H1 (cell line): ENCODE measurements around the gene CEP57L1. TPM values are rescaled to one million over a fixed set of nuclear protein-coding genes. Genes with fewer than 3 reads are reported as not detected.

Experiments used
- CTCF ChIA-PET: fragments of 300-600 bp; sonication (Branson Sonifier 250); formaldehyde crosslinking; loops from one replicate; lab custom pipeline; 2021; ENCODE audit not compliant: partially characterized antibody; lab: Charles Lee
- POLR2A ChIA-PET: fragments of 300-600 bp; sonication (Branson Sonifier 250); formaldehyde crosslinking; loops from one replicate; lab custom pipeline; 2021; ENCODE audit warnings: inconsistent platforms; ENCODE audit not compliant: partially characterized antibody; lab: Charles Lee
- DNase-seq, 2 experiments: peaks; one replicate each; pipeline versions ENCODE4 v3.0.0 to v3.0.0-alpha.2; 2010 to 2022; ENCODE audit warnings: low spot score in 2 of 2, low read depth in 1 of 2, mixed read lengths in 1 of 2
- FAIRE-seq: peaks from 2 replicates; lab custom pipeline; 2011; peaks lifted over from hg19 to GRCh38; lab: Jason Lieb, UNC
- H2AFZ ChIP-seq: 2 replicates; pipeline ENCODE4 v1.8.1; 2012; ENCODE audit warnings: low read length, inconsistent platforms
- H2AK5ac ChIP-seq: 2 replicates; pipeline ENCODE4 v1.6.1; 2013; ENCODE audit warnings: low read depth, low read length
- H2BK120ac ChIP-seq: replicated peaks from 2 replicates; pipeline ENCODE3; 2013; ENCODE audit warnings: low read depth, low read length, inconsistent platforms
- H2BK12ac ChIP-seq: 2 replicates; pipeline ENCODE4 v1.6.1; 2013; ENCODE audit warnings: low read depth, low read length
- H2BK15ac ChIP-seq: 2 replicates; pipeline ENCODE4 v1.6.1; 2013; ENCODE audit warnings: low read length
- H2BK20ac ChIP-seq: 2 replicates; pipeline ENCODE4 v1.6.1; 2013; ENCODE audit warnings: low read length
- H2BK5ac ChIP-seq: 2 replicates; pipeline ENCODE4 v1.6.1; 2013; ENCODE audit warnings: low read depth, low read length
- H3K14ac ChIP-seq: 2 replicates; pipeline ENCODE4 v1.6.1; 2013; ENCODE audit warnings: inconsistent platforms; ENCODE audit not compliant: insufficient read length
- H3K18ac ChIP-seq: 2 replicates; pipeline ENCODE4 v1.6.1; 2013; ENCODE audit warnings: low read length; ENCODE audit errors: extremely low read depth
- H3K23ac ChIP-seq: 2 replicates; pipeline ENCODE4 v1.6.1; 2013; ENCODE audit warnings: inconsistent platforms; ENCODE audit not compliant: insufficient read length
- H3K23me2 ChIP-seq: 2 replicates; pipeline ENCODE4 v1.6.1; 2013; ENCODE audit warnings: low read depth, low read length
- H3K27ac ChIP-seq: 2 replicates; pipeline ENCODE4 v1.6.1; 2011; ENCODE audit warnings: low read depth, low read length, inconsistent platforms
- H3K27me3 ChIP-seq, 4 experiments: replicated peaks in 1 of 4; 1 replicate in 1 of 4; 2 replicates in 3 of 4; pipeline versions ENCODE4 v1.6.1 to v1.8.1; 2011 to 2013; ENCODE audit warnings: low read length in 3 of 4, mild to moderate bottlenecking in 3 of 4, inconsistent platforms in 2 of 4, mixed read lengths in 2 of 4, moderate library complexity in 1 of 4; ENCODE audit not compliant: control insufficient read depth in 3 of 4, insufficient read depth in 3 of 4; ENCODE audit errors: extremely low read depth in 1 of 4
- H3K36me3 ChIP-seq, 4 experiments: 2 replicates each; pipeline versions ENCODE4 v1.6.1 to v1.8.1; 2011 to 2013; ENCODE audit warnings: mild to moderate bottlenecking in 4 of 4, low read length in 3 of 4, moderate library complexity in 2 of 4, control low read depth in 1 of 4, inconsistent platforms in 1 of 4; ENCODE audit not compliant: insufficient read depth in 4 of 4, control insufficient read depth in 2 of 4
- H3K4ac ChIP-seq: replicated peaks from 2 replicates; pipeline ENCODE3; 2013; ENCODE audit warnings: low read length, low read depth, mixed read lengths, inconsistent platforms; ENCODE audit not compliant: insufficient read length
- H3K4me1 ChIP-seq, 4 experiments: replicated peaks in 1 of 4; 1 replicate in 1 of 4; 2 replicates in 3 of 4; pipeline versions ENCODE4 v1.6.1 to v1.8.1; 2011 to 2013; ENCODE audit warnings: low read length in 3 of 4, inconsistent platforms in 2 of 4, mixed read lengths in 1 of 4; ENCODE audit not compliant: insufficient read depth in 4 of 4, control insufficient read depth in 3 of 4
- H3K4me2 ChIP-seq, 2 experiments: 2 replicates each; pipeline versions ENCODE4 v1.6.1 to v1.8.1; 2011 to 2013; ENCODE audit warnings: low read depth in 2 of 2, low read length in 2 of 2, control low read depth in 1 of 2, inconsistent platforms in 1 of 2, mild to moderate bottlenecking in 1 of 2; ENCODE audit not compliant: insufficient read depth in 1 of 2
- H3K4me3 ChIP-seq, 4 experiments: fragments of 200-600, 300-600 bp in 1 of 4; sonication (generic), shearing (Covaris generic), sonication (Bioruptor Twin) in 1 of 4; 2 replicates each; pipeline versions ENCODE4 v1.5.1 to v1.8.1; 2011 to 2016; ENCODE audit warnings: low read length in 4 of 4, low read depth in 3 of 4, control low read depth in 2 of 4, inconsistent platforms in 2 of 4, mild to moderate bottlenecking in 2 of 4, mixed read lengths in 1 of 4, moderate library complexity in 1 of 4; ENCODE audit not compliant: insufficient read depth in 2 of 4; ENCODE audit errors: extremely low read depth in 1 of 4
- H3K56ac ChIP-seq: replicated peaks from 2 replicates; pipeline ENCODE3; 2013; ENCODE audit warnings: low read depth, mild to moderate bottlenecking, mixed read lengths, low read length, inconsistent platforms; ENCODE audit not compliant: insufficient read length
- H3K79me1 ChIP-seq: 2 replicates; pipeline ENCODE4 v1.6.1; 2013; ENCODE audit warnings: low read depth, low read length, control low read depth
- H3K79me2 ChIP-seq, 2 experiments: 2 replicates each; pipeline versions ENCODE4 v1.6.1 to v1.8.1; 2012 to 2013; ENCODE audit warnings: low read length in 2 of 2, mild to moderate bottlenecking in 2 of 2, inconsistent platforms in 1 of 2; ENCODE audit not compliant: insufficient read depth in 2 of 2, control insufficient read depth in 1 of 2
- H3K9ac ChIP-seq, 4 experiments: replicated peaks in 1 of 4; 1 replicate in 1 of 4; 2 replicates in 3 of 4; pipeline versions ENCODE4 v1.6.1 to v1.8.1; 2011 to 2013; ENCODE audit warnings: low read depth in 3 of 4, low read length in 3 of 4, control low read depth in 2 of 4, mild to moderate bottlenecking in 2 of 4, moderate library complexity in 2 of 4, inconsistent platforms in 1 of 4; ENCODE audit errors: extremely low read depth in 1 of 4
- H3K9me3 ChIP-seq, 2 experiments: 2 replicates each; pipeline versions ENCODE4 v1.6.1 to v1.8.1; 2012 to 2013; ENCODE audit warnings: mild to moderate bottlenecking in 2 of 2, moderate library complexity in 2 of 2, control low read depth in 1 of 2, inconsistent platforms in 1 of 2, low read depth in 1 of 2, low read length in 1 of 2, mixed read lengths in 1 of 2; ENCODE audit not compliant: insufficient read depth in 2 of 2
- H4K20me1 ChIP-seq, 2 experiments: replicated peaks in 1 of 2; 2 replicates each; pipeline versions ENCODE3 to v1.8.1; 2011 to 2013; ENCODE audit warnings: inconsistent platforms in 2 of 2, low read length in 2 of 2, mild to moderate bottlenecking in 1 of 2; ENCODE audit not compliant: insufficient read depth in 2 of 2, control insufficient read depth in 1 of 2
- H4K5ac ChIP-seq: 2 replicates; pipeline ENCODE4 v1.6.1; 2013; ENCODE audit warnings: low read length, low read depth, mixed read lengths, inconsistent platforms; ENCODE audit not compliant: insufficient read length
- H4K8ac ChIP-seq: 2 replicates; pipeline ENCODE4 v1.8.0; 2013; ENCODE audit warnings: mild to moderate bottlenecking, moderate library complexity, low read length, inconsistent platforms; ENCODE audit not compliant: insufficient read depth; ENCODE audit errors: extremely low read depth
- H4K91ac ChIP-seq: replicated peaks from 2 replicates; pipeline ENCODE3; 2013; ENCODE audit warnings: low read length, mixed read lengths, inconsistent platforms; ENCODE audit not compliant: insufficient read length
- BACH1 ChIP-seq: IDR thresholded peaks from 2 replicates; pipeline ENCODE4 v1.6.1; 2012; ENCODE audit warnings: low read length, improper control_type of control experiment
- HDAC2 ChIP-seq, 2 experiments: fragments of 300-600 bp in 1 of 2; sonication (generic) in 1 of 2; IDR thresholded peaks; 2 replicates each; pipeline ENCODE4 v1.6.1; 2011 to 2012; ENCODE audit warnings: low read depth in 2 of 2, low read length in 2 of 2, mild to moderate bottlenecking in 2 of 2, moderate library complexity in 2 of 2, borderline replicate concordance in 1 of 2, inconsistent platforms in 1 of 2
- JUN ChIP-seq: IDR thresholded peaks from 2 replicates; pipeline ENCODE4 v1.6.1; 2011; ENCODE audit warnings: low read depth, mild to moderate bottlenecking, improper control_type of control experiment, low read length
- PHF8 ChIP-seq: fragments of 200-600 bp; sonication (generic); conservative IDR thresholded peaks from 2 replicates; pipeline ENCODE4 v1.7.1; 2012; ENCODE audit warnings: low read depth, mild to moderate bottlenecking, inconsistent platforms, low read length, moderate library complexity
- POLR2AphosphoS5 ChIP-seq: IDR thresholded peaks from 2 replicates; pipeline ENCODE4 v1.6.1; 2011; ENCODE audit warnings: low read depth, low read length
- SAP30 ChIP-seq: fragments of 300-600 bp; sonication (generic); IDR thresholded peaks from 2 replicates; pipeline ENCODE4 v1.7.1; 2012; ENCODE audit warnings: low read length, moderate library complexity, mild to moderate bottlenecking, inconsistent platforms; ENCODE audit not compliant: insufficient read depth, insufficient replicate concordance
- SRF ChIP-seq: IDR thresholded peaks from 2 replicates; pipeline ENCODE4 v1.6.1; 2011; ENCODE audit warnings: mild to moderate bottlenecking, low read depth, low read length, moderate library complexity
- YY1 ChIP-seq: IDR thresholded peaks from 2 replicates; pipeline ENCODE4 v1.6.1; 2011; ENCODE audit warnings: low read depth, mild to moderate bottlenecking, low read length
- polyA plus RNA-seq, 7 experiments: library from polyadenylated mRNA; depleted of rRNA in 3 of 7; stranded (reverse) in 5 of 7; unstranded in 2 of 7; fragments of >200 nt in 5 of 7; fragments of 200-250 nt in 2 of 7; gene quantifications; 1 replicate in 5 of 7; 2 replicates in 1 of 7; 4 replicates in 1 of 7; pipeline versions ENCODE4 v1.2.1 to v1.2.3, GENCODE V29; 2011 to 2013; ENCODE audit warnings: missing spikeins in 2 of 7, mixed read lengths in 2 of 7
- total RNA-seq: library from RNA; stranded (reverse); fragmentation: NEBNext Ultra II Directional; extraction: Animal tissue kit (Norgen Biotek cat#: 25700); gene quantifications from 2 replicates; pipeline ENCODE4 v1.2.1, GENCODE V29; 2021
- TF ChIP-seq, protein P1 (sequence below), 3 experiments: IDR thresholded peaks; 1 replicate in 2 of 3; 2 replicates in 1 of 3; pipeline versions ENCODE4 v1.5.1 to v1.6.1; 2011; ENCODE audit warnings: low read length in 3 of 3, mild to moderate bottlenecking in 3 of 3, inconsistent platforms in 2 of 3, low read depth in 1 of 3, moderate library complexity in 1 of 3; ENCODE audit not compliant: insufficient read depth in 1 of 3; ENCODE audit errors: control extremely low read depth in 1 of 3
- TF ChIP-seq, protein P2 (sequence below): IDR thresholded peaks from 2 replicates; pipeline ENCODE4 v1.6.1; 2011; ENCODE audit warnings: low read length, improper control_type of control experiment

Gene CEP57L1
- total and polyA plus RNA-seq, 2 of the 8 experiments (the other 6 are each of a cell fraction or from before 2014, with no cell fraction given), result 3.6 to 11.5 TPM

DNA sequence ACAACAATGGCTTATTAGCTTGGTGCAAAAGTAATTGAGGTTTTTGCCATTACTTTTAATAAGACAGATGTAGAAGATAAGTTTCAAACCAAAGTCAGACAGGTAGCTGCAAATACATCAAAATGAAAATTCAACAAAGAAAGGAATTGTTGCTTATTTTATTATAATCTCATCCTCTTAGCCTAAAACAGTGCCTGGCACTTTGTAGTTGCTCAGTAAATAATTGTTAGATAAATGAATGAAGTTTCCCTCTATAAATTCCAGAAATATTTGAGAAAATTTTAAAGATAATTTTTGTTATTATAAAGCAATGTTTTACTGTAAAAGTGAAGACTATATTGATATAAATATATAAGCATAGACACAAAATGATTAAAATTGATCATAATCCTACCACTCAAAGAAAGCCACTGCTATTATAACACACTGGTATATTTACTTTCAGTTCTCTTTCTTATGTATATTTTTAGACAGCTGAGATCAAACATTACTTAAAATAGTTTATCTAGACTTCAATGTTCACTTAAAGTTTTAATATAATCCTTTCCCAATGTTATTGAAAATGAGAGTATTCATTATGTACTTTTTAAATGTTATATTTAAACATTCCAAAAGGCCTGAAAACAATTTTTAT, 43.2 kb upstream of the CEP57L1 start:
- no peaks in the 10 kb centered on the region for H3K9me3 ChIP-seq
- DNase-seq (no peak), FAIRE-seq (no peak)
- no peak overlapping the region for H2BK12ac ChIP-seq
- no peaks in the 10 kb centered on the region for H4K20me1 ChIP-seq
- no peak overlapping the region for H3K18ac ChIP-seq
- peaks cover 0 to 5% (median 3%) of the 10 kb centered on the region in 4 experiments; a peak in 4 of 7 replicates for H3K4me1 ChIP-seq
- H3K79me1 ChIP-seq, result no peaks in the 10 kb centered on the region
- H2BK5ac ChIP-seq, result no peak overlapping the region
- ChIA-PET CTCF (interaction anchor here (0.6 to 1.6 kb wide), 3 partner anchors 8 to 170 kb away, joined by 3 to 4 read pairs (median 3); no protein-coding TSS in a partner anchor), POLR2A (no interaction called here)
- no peak overlapping the region for H2BK15ac ChIP-seq
- H2BK20ac ChIP-seq, result no peak overlapping the region
- H4K91ac ChIP-seq, result no peak overlapping the region
- H3K27me3 ChIP-seq, result no peaks in the 10 kb centered on the region
- H3K4ac ChIP-seq, result no peak overlapping the region
- H3K79me2 ChIP-seq, result no peaks in the 10 kb centered on the region
- H4K5ac ChIP-seq, result no peak overlapping the region
- no peak overlapping the region for H3K4me2 ChIP-seq
- H2AK5ac ChIP-seq, result no peak overlapping the region
- no peak overlapping the region for H3K14ac ChIP-seq
- no peak overlapping the region for H3K27ac ChIP-seq
- no peak overlapping the region for H3K23ac ChIP-seq
- no peaks in the 10 kb centered on the region; the same call in 1 of the 2 replicates for H3K23me2 ChIP-seq
- no peak overlapping the region for H3K9ac ChIP-seq
- H3K56ac ChIP-seq, result no peak overlapping the region
- no peak overlapping the region for H3K4me3 ChIP-seq
- no peak overlapping the region for H4K8ac ChIP-seq
- no peak overlapping the region for H2AFZ ChIP-seq
- no peak overlapping the region for H2BK120ac ChIP-seq
- H3K36me3 ChIP-seq, result no peaks in the 10 kb centered on the region
- no peak for TF ChIP-seq SAP30
- TF ChIP-seq, protein P1, sequence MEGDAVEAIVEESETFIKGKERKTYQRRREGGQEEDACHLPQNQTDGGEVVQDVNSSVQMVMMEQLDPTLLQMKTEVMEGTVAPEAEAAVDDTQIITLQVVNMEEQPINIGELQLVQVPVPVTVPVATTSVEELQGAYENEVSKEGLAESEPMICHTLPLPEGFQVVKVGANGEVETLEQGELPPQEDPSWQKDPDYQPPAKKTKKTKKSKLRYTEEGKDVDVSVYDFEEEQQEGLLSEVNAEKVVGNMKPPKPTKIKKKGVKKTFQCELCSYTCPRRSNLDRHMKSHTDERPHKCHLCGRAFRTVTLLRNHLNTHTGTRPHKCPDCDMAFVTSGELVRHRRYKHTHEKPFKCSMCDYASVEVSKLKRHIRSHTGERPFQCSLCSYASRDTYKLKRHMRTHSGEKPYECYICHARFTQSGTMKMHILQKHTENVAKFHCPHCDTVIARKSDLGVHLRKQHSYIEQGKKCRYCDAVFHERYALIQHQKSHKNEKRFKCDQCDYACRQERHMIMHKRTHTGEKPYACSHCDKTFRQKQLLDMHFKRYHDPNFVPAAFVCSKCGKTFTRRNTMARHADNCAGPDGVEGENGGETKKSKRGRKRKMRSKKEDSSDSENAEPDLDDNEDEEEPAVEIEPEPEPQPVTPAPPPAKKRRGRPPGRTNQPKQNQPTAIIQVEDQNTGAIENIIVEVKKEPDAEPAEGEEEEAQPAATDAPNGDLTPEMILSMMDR (IDR thresholded peaks at IDR 0.05; ENCODE audit: control extremely low read depth in 1 of 3, insufficient read depth in 1 of 3, low read depth in 1 of 3, low read length in 3 of 3), result no peak
- TF ChIP-seq BACH1, result no peak
- TF ChIP-seq YY1, result no peak
- no peak for TF ChIP-seq POLR2AphosphoS5
- TF ChIP-seq, protein P2, sequence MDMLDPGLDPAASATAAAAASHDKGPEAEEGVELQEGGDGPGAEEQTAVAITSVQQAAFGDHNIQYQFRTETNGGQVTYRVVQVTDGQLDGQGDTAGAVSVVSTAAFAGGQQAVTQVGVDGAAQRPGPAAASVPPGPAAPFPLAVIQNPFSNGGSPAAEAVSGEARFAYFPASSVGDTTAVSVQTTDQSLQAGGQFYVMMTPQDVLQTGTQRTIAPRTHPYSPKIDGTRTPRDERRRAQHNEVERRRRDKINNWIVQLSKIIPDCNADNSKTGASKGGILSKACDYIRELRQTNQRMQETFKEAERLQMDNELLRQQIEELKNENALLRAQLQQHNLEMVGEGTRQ, result no peak
- TF ChIP-seq SRF, result no peak
- no peak for TF ChIP-seq PHF8
- TF ChIP-seq HDAC2 (IDR thresholded peaks at IDR 0.05; ENCODE audit: borderline replicate concordance in 1 of 2, low read depth in 2 of 2, low read length in 2 of 2), result no peak
- no peak for TF ChIP-seq JUN
